ENCODE measurements around the gene YY1AP1. TPM values are rescaled to one million over a fixed set of nuclear protein-coding genes. Genes with fewer than 3 reads are reported as not detected.

YY1AP1 gene
- total RNA-seq, 1 experiment from 2014 or later = 57.5 TPM

DNA sequence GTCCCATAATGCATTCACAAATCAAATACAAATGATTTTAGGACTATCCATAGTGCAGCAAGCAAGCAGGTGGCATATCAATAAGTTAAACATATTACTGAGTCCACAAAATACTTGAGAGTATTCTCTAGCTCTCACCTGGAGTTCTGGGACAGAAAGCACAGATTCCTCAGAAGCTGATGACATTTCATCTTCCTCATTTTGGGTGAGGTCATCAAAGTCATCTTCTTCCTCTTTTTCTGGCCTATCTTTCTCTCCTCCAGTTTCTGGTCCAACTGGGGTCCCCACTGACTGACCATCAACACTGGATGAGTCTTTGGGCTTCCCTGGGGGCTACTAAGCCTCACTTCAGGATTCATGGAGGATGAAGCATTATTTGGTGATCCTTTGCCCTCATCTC, 38.9 kb downstream of the YY1AP1 start:
- H3T11ph ChIP-seq (ENCODE audit: low read length) = no peak overlapping the region
- DNase-seq = no peak
- H4K8ac ChIP-seq (replicated peaks; ENCODE audit: insufficient read length, low read depth, low read length) = no peak overlapping the region
- peaks cover 2 to 6% of the 10 kb centered on the region in 2 experiments; a peak in 2 of 5 replicates for H3K9me3 Mint-ChIP-seq
- H3K9ac ChIP-seq (ENCODE audit: extremely low read depth, insufficient read length, low read length) = no peak overlapping the region
- no peak overlapping the region for H2AFZ ChIP-seq (ENCODE audit: low read length)
- TF ChIP-seq, protein P1, sequence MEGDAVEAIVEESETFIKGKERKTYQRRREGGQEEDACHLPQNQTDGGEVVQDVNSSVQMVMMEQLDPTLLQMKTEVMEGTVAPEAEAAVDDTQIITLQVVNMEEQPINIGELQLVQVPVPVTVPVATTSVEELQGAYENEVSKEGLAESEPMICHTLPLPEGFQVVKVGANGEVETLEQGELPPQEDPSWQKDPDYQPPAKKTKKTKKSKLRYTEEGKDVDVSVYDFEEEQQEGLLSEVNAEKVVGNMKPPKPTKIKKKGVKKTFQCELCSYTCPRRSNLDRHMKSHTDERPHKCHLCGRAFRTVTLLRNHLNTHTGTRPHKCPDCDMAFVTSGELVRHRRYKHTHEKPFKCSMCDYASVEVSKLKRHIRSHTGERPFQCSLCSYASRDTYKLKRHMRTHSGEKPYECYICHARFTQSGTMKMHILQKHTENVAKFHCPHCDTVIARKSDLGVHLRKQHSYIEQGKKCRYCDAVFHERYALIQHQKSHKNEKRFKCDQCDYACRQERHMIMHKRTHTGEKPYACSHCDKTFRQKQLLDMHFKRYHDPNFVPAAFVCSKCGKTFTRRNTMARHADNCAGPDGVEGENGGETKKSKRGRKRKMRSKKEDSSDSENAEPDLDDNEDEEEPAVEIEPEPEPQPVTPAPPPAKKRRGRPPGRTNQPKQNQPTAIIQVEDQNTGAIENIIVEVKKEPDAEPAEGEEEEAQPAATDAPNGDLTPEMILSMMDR (conservative IDR thresholded peaks at IDR 0.05) = no peak
- H2AK5ac ChIP-seq (ENCODE audit: insufficient read length, low read length) = no peak overlapping the region
- no peak overlapping the region for H2BK12ac ChIP-seq (ENCODE audit: insufficient read length, low read depth, low read length)
- no peak overlapping the region for H4K91ac ChIP-seq (ENCODE audit: insufficient read length, low read depth, low read length)
- no peak overlapping the region for H3K23ac ChIP-seq (ENCODE audit: insufficient read length, low read depth, low read length)
- H3K79me1 ChIP-seq (ENCODE audit: insufficient read depth, low read depth, low read length, poor library complexity, severe bottlenecking) = no peaks in the 10 kb centered on the region
- no peak overlapping the region for H2BK20ac ChIP-seq (ENCODE audit: low read depth, low read length, poor library complexity, severe bottlenecking)
- no peak overlapping the region for H3K4me2 ChIP-seq (ENCODE audit: insufficient read depth, insufficient read length, low read length)
- no peaks in the 10 kb centered on the region for H3K79me2 ChIP-seq (ENCODE audit: insufficient read depth, low read length)
- no peak overlapping the region for H3K56ac ChIP-seq (ENCODE audit: insufficient read length, low read depth, low read length)
- H3K4me3 Mint-ChIP-seq = no peak overlapping the region
- no peaks in the 10 kb centered on the region for H3K23me2 ChIP-seq (ENCODE audit: insufficient read length, low read depth, low read length, poor library complexity, severe bottlenecking)
- no peak overlapping the region for H2BK5ac ChIP-seq (ENCODE audit: insufficient read length, low read length)
- peaks cover 8 to 13% of the 10 kb centered on the region in 2 experiments for H3K4me1 Mint-ChIP-seq
- H4K20me1 ChIP-seq (ENCODE audit: control insufficient read depth, insufficient read depth, insufficient read length) = no peaks in the 10 kb centered on the region
- no peak overlapping the region for H2BK15ac ChIP-seq (ENCODE audit: low read depth, low read length)
- no peak overlapping the region for H3K14ac ChIP-seq (ENCODE audit: insufficient read depth, low read length)
- H4K5ac ChIP-seq (ENCODE audit: insufficient read length, low read depth, low read length) = no peak overlapping the region
- no peak overlapping the region for H3K18ac ChIP-seq (ENCODE audit: insufficient read length, low read depth, low read length)
- H3K4ac ChIP-seq (ENCODE audit: low read depth, low read length) = no peak overlapping the region
- H3K27ac ChIP-seq (ENCODE audit: insufficient read length, low read depth, low read length) = no peak overlapping the region
- H3K27ac Mint-ChIP-seq = no peak overlapping the region
- H3K4me1 ChIP-seq (ENCODE audit: insufficient read depth, low read length) = no peaks in the 10 kb centered on the region
- H3K27me3 ChIP-seq (ENCODE audit: insufficient read depth, low read length) = no peaks in the 10 kb centered on the region
- peaks cover 0 to 3% (median 2%) of the 10 kb centered on the region in 3 experiments; a peak in 3 of 7 replicates for H3K36me3 Mint-ChIP-seq (ENCODE audit: insufficient read depth in 1 of 3, low read depth in 3 of 3)
- peaks cover 6% of the 10 kb centered on the region for H3K9me3 ChIP-seq (ENCODE audit: control insufficient read depth, low read depth, low read length)
- no peak overlapping the region for H2BK120ac ChIP-seq (ENCODE audit: low read depth, low read length, poor library complexity, severe bottlenecking)
- peaks cover 4% of the 10 kb centered on the region for H3K27me3 Mint-ChIP-seq (ENCODE audit: low read depth)

Measured in H9 (cell line).